HG02943 (cell line): ENCODE measurements around the gene DDAH2.

Experiments
- ATAC-seq: cut with Tn5 transposase; IDR thresholded peaks from one replicate; pipeline ENCODE4 v1.9.1; 2021; ENCODE audit warnings: mild to moderate bottlenecking, low read depth, moderate library complexity; ENCODE audit not compliant: unreplicated experiment

The DDAH2 gene

DNA sequence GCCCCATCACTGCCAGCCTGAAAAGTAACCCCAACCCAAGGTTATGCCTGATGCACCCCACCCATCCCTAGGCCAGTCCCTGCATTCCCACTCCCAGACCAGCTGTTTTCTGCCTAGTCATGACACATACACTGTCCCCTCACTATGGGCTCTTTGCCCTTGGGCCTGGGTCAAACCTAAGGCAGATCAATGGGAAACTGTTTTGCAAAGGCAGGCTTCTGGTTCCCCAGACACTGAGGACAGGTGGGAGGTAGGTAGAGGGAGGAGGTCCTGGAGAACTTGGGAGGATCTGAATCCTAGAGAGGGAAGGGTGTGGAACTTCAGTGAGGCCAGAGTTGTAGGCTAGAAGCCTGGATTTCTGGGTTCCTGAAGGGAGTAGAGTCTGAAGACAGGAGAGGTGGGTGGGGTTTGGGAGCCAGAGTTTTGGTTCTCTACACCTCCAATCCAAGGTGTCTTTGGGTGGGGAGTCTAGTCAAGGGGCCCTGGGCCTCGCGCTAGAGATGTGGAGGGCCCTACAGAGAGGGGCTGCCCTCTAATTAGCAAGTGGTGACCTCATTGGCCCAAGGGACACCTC lies 5.2 kb upstream of the DDAH2 start:
- no peak for ATAC-seq

DNA sequence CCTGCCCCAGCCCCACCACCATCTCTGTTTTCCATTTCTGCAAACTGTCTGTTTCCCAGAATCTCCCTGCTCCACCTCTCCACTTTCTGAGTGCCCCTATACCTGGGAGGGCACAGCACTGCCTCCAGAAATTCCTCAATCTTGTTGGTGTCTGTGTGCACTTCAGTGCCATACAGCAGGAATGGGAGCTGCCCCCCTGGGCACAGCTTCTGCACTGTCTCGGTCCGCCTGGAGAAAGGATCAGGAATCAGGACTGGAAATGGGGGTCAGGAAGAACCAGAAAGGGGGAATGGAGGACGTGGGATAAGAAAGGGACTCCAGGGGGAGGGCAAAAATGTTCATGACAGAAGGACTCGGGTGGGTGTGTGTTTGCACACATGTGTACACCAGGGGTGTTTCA lies 4.6 kb upstream of the DDAH2 start:
- ATAC-seq: no peak

DNA sequence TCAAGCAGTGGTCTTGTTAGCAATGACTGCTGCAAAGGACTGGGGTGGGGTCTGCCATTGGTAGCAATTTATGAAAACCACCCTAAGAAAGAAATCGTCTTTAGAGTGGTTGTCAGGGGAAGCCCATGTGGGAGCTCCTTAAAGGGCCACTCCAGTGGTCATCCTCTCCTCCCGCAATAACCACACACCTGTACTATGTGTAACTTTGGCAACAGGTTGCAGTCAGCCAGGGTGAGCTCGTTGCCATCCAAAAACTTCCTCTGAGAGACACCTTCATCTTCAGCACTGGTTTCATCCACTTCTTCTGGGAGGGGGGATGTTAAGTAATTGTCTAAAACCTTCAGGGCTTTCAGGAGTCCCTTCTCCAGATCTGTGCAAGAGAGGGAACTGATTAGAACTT lies 2.9 kb upstream of the DDAH2 start:
- ATAC-seq: no peak

DNA sequence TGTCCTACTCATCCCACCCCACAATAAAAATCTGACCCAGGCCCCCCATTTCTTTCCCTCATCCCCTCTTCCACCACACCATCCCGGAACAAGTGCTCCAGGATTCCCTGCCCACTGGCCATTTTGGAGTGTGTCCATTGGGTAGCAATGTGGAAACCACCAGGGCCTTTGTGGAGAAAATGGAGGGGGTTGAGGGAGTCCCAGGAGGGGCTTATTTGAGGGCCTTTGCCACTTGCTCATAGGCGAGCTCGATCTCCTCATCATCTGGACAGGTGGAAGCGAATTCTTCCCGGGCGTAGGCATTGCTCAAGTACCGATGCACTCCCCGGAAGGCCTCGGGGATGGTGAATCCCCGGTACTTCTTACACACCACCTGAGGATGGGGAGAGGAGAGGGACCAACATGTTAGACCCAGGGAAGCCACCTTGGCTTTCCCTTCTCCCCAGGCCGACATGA lies 1.6 kb upstream of the DDAH2 start:
- ATAC-seq: no peak

DNA sequence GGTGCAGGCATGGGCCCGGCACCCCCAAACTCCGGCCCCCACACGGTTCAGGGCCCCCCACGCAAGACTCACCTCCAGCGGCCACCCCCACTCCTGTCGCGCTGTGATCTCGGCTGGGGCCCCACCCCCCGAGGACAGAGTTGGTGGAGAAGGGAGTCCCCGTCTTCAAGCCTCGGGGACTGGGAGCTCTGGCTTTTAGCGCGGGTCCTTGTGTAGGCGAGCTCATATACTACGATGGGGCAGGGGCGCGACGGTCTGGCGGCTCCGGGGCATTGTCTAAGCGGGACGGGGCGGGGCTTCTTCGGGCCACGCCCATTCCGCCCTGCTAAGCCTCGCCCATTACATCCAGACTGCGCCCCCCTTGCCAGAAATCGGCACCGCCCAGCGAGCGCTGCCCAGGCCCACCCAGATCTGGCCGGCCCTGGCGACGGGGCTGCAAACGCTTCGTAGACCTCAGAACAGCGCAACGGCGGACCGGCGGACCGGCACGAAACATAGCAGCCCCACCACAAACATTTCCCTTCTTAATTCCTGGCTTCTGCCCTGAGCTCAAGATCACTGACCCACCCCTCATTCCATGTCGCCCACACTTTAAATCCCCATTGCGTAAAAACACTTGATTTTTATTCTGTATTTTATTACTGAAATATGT lies 1.0 kb upstream of the DDAH2 start:
- ATAC-seq: no peak

DNA sequence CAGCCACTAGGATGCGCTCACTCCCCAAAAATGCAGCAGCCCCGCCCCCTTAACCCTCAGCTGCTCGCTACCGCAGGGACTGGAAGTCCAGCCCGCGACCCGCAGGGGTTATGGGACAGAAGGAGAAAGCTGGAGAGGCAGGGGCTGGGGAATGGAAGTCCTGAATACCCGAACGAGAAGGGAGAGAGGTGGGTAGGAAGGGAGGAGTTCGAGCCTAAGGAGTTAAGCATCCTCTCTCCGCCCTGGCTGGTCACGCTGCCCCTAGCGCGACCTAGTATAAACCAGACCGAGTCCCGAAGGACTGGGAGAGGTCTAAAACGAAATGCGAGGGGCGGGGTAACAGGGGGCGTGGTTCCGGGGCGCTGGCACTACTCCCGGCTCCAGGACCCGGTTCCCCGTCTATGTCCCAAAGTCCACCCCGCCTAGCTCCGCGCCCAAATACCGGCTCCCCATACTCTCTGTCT lies 448 bp upstream of the DDAH2 start:
- no peak for ATAC-seq

DNA sequence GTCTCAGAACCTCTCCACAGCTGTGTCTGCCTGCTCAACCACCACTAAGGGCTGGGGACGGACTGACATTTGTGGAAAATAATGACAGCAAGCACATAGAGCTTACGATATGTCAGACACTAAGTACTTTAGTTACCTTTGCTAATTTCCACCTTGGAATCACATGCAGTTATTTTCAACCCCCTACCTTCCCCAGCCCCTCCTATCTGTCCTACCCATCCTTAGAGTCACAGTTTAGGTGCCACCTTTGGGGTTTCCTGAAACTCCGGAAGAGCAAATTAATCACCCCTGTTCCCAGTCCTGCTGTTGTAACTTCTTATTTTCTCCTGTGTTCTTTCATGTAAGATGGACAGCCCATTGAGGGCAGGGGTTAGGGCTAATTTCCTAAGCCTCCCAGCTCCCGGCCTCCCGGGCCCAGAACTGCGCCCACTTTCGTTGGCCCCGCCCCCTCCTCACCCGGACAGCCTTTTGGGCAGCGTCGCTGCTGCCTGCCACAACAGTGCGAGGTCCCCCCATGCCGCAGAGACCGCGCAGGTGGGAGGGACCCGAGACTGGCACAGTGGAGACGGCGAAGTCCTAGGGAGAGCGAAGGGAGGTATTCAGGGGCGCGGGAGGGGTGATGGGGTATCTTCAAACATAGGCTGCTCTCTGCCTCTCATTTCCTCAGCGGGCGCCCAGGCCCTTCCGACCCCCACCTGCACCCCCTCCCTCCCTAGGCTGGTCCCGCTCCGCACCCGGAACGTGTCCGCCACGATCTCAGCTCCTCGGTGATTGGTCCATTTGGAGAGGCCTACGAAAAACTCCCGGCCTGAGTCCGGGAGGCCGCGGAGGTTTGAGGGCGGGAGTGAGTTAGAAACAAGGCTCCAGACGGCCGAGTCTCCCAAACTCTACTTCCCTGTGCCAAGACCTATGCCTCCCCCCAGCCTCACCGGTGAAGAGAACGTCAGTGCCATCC lies 1.1 kb downstream of the DDAH2 start:
- no peak for ATAC-seq

DNA sequence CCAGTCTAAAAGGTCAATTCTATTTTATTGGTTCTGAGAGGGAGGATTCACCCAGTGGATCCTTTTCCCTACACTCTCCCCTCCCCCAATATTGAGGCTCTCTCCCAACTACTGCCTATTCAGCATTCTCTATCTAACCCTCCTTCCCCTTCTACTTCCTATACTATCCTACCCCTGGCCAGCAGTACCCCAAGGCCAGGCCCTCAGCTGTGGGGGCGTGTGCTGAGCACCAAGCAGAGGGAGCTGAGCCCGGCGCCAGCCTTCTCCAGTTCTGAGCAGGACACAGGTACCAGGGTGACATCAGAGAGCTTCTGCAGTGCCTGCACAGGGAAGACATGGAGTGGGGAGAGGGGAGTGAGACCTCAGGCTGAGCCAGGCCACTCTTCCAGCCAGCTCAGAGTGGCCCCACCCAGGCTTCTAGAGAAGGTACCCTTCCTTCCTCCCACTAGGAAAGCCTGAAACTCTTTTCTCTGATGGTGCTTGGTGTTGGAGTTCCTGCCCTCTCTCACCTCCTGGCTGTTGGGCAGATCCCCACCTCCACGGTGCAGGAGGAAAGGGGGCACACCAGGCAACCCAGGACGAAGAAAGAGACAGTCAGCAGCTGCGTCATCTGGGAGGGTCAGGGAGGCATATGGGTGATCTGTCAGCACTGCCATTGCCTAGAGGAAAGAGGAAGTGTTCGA lies 1.9 kb downstream of the DDAH2 start:
- ATAC-seq: no peak

DNA sequence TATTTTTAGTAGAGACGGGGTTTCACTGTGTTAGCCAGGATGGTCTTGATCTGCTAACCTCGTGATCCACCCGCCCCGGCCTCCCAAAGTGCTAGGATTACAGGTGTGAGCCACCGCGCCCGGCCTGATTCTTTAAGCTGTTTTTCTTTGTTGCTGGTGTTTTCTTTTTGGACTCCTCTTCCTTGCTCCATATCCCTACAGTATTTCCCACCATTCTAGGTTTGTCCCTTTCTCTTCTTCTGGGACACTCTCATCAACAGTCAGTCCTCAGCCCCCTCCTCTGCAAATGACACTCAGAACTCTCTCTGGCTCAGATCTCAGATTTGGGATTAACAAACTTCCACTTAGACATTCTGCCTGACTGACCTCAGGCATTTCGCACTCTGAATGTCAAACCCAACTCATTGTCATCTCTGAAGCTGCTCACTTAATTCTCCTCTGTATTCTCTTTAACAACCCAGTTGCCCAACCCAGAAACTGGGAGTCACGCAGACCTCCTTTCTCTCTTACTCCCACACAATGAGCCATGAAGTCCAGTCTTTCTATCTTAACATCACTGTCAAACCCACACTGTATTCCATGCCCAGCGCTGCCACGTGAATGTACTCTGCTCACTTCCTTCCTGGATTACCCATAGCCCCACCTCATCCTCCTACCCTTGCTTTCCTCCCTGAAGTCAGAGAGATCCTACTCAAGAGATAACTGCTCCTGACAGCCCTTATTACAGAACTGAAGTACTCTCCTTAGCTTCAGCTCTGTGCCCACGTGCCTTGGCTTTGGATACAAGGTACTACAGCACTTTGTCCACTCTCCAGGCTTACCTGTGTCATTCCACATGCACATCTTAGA lies 3.4 kb downstream of the DDAH2 start:
- no peak for ATAC-seq

DNA sequence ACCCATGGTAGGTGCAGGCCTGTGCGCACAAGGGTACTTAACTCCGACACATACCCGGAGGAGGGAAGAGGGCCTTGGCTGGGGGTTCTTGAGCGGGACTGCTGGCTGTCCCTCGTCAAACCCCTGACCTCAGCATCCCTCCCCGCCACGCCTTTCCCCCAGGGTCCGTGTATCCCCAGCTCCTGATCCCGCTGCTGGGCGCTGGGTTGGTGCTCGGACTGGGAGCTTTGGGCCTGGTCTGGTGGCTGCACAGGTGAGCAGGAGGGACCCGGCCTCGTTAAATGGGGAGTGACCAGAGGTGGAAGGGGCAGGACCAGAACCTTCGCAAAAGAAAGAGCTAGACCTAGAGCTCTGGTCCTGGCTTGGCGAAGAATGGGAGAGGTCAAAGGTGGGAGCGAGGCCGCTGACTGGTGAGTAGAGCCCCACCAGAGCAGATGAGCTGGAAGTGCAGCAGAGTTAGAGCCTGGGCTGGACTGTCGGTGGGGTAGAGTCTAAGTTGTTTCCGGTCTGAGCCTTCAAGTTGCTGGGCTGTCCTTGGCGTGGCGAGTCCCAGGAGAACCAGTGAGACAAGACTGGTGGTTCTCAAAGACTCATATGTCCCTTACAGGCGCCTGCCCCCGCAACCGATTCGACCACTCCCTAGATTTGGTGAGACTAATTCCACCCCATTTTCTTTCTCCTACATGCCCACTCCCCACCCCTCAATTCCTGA lies 5.0 kb downstream of the DDAH2 start:
- ATAC-seq: no peak

DNA sequence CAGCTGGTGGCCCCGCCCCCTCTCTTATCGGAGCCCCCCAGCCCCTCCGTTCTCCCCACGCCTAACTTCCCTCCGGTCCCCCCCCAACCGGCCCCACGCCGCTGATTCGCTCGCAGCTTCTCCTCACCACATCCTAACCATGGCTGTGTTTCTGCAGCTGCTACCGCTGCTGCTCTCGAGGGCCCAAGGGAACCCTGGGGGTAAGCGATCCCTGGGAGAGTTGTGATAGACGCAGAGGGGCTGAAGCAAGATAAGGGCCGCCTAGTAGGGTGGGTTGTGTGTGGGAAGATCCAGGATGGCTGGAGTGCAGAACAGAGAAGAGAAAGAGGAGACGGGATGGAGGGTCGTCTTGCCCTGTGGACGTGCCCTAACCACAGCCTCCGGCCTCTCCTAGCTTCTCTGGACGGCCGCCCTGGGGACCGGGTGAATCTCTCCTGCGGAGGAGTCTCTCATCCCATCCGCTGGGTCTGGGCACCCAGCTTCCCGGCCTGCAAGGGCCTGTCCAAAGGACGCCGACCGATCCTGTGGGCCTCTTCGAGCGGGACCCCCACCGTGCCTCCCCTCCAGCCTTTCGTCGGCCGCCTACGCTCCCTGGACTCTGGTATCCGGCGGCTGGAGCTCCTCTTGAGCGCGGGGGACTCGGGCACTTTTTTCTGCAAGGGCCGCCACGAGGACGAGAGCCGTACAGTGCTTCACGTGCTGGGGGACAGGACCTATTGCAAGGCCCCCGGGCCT lies 5.7 kb downstream of the DDAH2 start, which contains the start of gene MPIG6B:
Gene MPIG6B (plus strand): TSS at position 129 of the 735 bp plus-strand sequence. CDS start 11 bp downstream, at position 140.
- no peak for ATAC-seq

DNA sequence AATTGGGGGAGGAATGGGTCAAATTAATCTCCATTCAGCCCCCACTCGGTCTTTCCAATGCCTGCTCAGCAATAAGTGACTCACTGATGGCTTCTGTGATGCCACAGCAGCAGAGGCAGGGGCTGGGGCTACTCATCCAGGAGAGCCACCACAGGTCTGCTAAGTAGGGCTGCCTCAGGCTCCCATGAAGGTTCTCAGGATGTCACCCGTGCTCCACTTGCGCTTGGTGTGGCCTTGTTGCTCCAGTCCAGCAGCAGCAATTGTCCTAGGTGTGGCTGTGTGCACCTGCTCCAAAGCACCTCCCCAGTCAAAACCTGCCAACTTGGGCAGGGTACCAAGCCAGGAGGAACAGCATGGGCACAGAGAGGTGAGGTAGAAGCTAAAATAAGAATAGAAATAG lies 6.9 kb downstream of the DDAH2 start:
- no peak for ATAC-seq

DNA sequence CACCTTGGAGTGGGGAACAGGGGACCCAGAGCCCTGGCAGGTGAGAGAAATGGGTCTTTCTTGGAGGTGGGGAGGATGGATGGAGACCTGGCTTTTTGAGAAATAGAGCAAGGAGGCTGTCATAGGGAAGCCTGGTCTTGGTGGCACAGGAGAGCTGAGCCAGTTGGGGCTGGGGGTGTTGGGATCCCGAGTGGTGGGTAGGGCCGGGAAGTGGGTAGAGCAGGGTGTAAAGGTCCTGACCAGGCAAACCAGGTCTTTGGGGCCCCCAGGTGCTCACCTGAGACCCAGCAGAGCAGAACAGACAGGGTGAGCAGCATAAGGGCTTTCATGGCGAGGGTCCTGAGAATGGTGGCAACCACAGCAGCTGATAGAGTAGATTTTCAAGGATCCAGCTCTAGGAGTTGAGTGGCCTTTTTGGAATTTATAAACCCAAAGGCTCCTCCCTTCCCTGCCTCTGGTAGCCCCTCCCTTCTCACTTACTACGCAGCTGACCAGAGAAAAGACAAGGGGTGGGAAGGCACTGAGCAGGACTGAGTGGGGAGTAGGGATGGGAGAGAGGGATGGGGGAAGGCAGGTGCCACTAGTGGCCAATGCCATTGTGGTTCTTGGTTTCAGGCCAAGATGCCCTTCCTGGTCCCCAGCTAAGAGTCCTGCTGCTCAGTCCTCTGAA lies 7.6 kb downstream of the DDAH2 start, which contains the start of gene LY6G6C:
Gene LY6G6C (minus strand): TSS at position 396 of the 670 bp plus-strand sequence. CDS start 67 bp downstream, at position 329.
- ATAC-seq: no peak

DNA sequence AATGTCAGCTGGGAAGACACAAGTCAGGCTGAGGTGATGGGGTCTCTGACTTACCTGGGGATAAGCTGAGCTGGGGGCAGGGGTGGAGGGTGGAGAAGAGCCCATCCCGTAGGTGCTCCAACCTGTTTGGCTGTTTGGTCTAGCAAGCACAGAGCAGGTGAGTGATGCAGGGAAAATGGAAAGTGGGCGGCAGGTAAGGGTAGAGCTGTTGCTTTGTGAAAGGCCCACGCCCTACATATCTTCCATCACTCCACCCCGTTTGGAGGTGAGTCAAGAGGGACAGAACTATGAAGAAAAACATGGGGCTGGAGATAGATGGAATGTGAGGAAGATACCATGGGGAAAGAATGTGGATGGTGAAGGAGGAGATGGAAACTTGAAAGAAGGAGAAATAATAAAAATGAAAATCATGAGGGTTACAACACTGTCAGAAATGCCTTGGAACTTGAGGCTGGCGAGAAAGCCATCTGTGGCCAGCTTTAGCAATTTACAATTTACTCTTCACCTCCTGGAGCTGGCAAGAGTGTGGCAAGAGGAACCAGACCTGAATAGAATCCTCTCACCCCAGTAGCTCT lies 8.8 kb downstream of the DDAH2 start:
- no peak for ATAC-seq

DNA sequence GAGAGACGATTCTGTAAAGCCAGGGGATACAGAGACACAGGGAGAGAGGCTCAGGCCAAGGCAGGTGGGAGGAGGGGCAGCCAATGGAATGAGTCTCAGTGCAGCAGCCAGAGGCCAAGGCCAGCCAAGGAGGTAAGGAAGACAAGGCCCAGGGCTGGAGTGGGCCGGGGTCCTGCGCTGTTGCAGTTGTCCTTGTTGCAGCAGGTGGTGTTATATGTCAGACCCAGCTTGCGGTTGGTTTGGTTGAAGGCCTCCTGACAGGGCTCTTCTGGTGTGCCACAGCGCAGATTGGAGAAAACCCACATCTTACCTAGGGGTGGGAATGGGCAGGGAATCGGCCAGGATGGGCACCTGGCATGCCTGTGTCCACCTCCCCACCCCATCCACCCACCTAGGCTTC lies 10.1 kb downstream of the DDAH2 start:
- no peak for ATAC-seq

DNA sequence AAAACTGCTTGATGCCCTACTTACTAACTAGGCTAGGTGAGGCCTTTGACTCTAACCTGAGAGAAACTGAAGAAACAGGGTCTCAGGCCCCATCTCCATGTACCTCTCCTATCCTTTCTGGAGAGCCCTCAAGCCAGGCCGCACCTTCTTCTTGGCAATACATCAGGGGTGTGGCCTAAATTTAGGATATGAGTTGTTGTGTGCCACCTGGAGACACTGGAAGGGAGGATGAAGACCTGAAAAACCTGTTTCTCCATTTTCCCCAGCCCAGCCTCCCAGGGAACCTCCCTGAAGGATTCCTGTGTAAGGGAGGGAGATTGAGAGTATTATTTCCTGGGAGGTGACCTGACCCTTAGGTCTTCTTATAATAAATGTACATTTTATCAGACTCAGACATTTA lies 10.8 kb downstream of the DDAH2 start:
- no peak for ATAC-seq

DNA sequence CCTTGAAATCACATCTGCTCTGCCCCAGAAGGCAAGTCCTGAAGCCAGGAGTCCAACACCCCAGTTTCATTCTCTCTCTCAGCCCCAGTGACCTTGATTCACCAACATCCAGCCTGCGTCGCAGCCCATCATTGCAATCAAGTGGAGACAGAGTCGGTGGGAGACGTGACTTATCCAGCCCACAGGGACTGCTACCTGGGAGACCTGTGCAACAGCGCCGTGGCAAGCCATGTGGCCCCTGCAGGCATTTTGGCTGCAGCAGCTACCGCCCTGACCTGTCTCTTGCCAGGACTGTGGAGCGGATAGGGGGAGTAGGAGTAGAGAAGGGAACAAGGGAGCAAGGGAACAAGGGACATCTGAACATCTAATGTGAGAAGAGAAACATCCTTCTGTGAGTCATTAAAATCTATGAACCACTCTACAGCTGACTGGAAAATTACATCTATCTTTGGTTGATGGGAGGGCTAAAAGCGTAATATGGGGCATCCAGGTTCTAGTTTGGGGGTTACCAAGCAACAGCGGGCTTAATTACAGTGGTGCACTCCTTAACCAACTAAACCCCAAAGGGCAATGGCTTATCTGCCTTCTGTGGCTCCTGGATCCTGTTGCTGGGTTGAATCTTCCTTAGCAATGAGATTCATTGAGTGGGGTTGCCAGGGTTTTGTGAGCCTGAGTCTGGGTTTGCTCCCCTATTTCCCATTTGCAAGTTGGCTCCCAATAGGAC lies 11.4 kb downstream of the DDAH2 start:
- no peak for ATAC-seq
